B cell (primary cell): ENCODE data around the gene COX20. TPM values are rescaled to one million over a fixed set of nuclear protein-coding genes. Genes with fewer than 3 reads are reported as not detected.

Experiments used
- ATAC-seq: fragments of 200-7000 bp; cut with Tn5 transposase; one replicate; pipeline ENCODE4 v1.10.0; 2021; ENCODE audit warnings: low read depth, mild to moderate bottlenecking, moderate number of reproducible peaks, moderate library complexity
- CTCF ChIA-PET: fragments of 350-600 bp; sonication (Branson Sonifier 250); formaldehyde crosslinking; loops from one replicate; lab custom pipeline; 2021; ENCODE audit warnings: antibody characterized with exemption, inconsistent platforms; lab: Charles Lee
- POLR2A ChIA-PET: fragments of 350-600 bp; sonication (Branson Sonifier 250); formaldehyde crosslinking; loops from one replicate; lab custom pipeline; 2021; ENCODE audit warnings: antibody characterized with exemption; lab: Charles Lee
- DNase-seq: peaks from one replicate; pipeline ENCODE4 v3.0.0; 2013
- H2AFZ ChIP-seq: 2 replicates; pipeline ENCODE4 v1.6.1; 2012; ENCODE audit warnings: mild to moderate bottlenecking, low read depth, low read length; ENCODE audit not compliant: insufficient read depth, poor library complexity, severe bottlenecking
- H3K27ac ChIP-seq, 2 donors: 1 replicate in 1 of 2; 2 replicates in 1 of 2; pipeline ENCODE4 v1.5.1; 2012 to 2013; ENCODE audit warnings: low read length in 2 of 2, mild to moderate bottlenecking in 2 of 2, moderate library complexity in 1 of 2
- H3K27me3 ChIP-seq, 4 experiments: fragments of 200-600 bp in 1 of 4; sonication (generic) in 1 of 4; replicated peaks in 1 of 4; 1 replicate in 2 of 4; 2 replicates in 2 of 4; pipeline versions ENCODE4 v1.6.1 to v1.7.0; 2013 to 2016; ENCODE audit warnings: low read length in 3 of 4, mild to moderate bottlenecking in 2 of 4, mixed read lengths in 1 of 4, moderate library complexity in 1 of 4; ENCODE audit not compliant: insufficient read depth in 4 of 4, control insufficient read depth in 3 of 4; ENCODE audit errors: control extremely low read depth in 1 of 4
- H3K36me3 ChIP-seq, 2 experiments: replicated peaks in 1 of 2; 1 replicate in 1 of 2; 2 replicates in 1 of 2; pipeline versions ENCODE4 v1.6.1 to v1.7.1; 2013; ENCODE audit warnings: low read length in 1 of 2; ENCODE audit not compliant: insufficient read depth in 2 of 2, control insufficient read depth in 1 of 2; ENCODE audit errors: control extremely low read depth in 1 of 2, extremely low read depth in 1 of 2
- H3K4me1 ChIP-seq, 2 donors: fragments of 200-600 bp in 1 of 2; sonication (generic) in 1 of 2; 1 replicate in 1 of 2; 2 replicates in 1 of 2; pipeline versions ENCODE4 v1.5.1 to v1.6.1; 2013 to 2017; ENCODE audit warnings: low read length in 2 of 2; ENCODE audit not compliant: control insufficient read depth in 2 of 2, insufficient read depth in 2 of 2
- H3K4me2 ChIP-seq: replicated peaks from 2 replicates; pipeline ENCODE3; 2012; ENCODE audit warnings: mild to moderate bottlenecking, low read depth, low read length; ENCODE audit not compliant: poor library complexity, severe bottlenecking
- H3K4me3 ChIP-seq, 5 experiments: fragments of 200-600 bp in 1 of 5; sonication (generic) in 1 of 5; 1 replicate in 3 of 5; 2 replicates in 2 of 5; pipeline versions ENCODE4 v1.5.1 to v1.7.0; 2011 to 2016; ENCODE audit warnings: low read length in 4 of 5, mild to moderate bottlenecking in 4 of 5, low read depth in 2 of 5, control low read depth in 1 of 5, moderate library complexity in 1 of 5; ENCODE audit not compliant: insufficient read depth in 1 of 5; ENCODE audit errors: control extremely low read depth in 1 of 5, extremely low read depth in 1 of 5
- H3K79me2 ChIP-seq: fragments of 200-600 bp; sonication (generic); one replicate; pipeline ENCODE4 v1.6.0; 2016; ENCODE audit warnings: low read length; ENCODE audit not compliant: control insufficient read depth, insufficient read depth
- H3K9ac ChIP-seq: fragments of 200-600 bp; sonication (generic); 2 replicates; pipeline ENCODE4 v1.6.1; 2017; ENCODE audit warnings: mild to moderate bottlenecking, low read length, moderate library complexity
- H3K9me3 ChIP-seq, 3 donors: one replicate each; pipeline versions ENCODE4 v1.6.1 to v1.7.1; 2013; ENCODE audit warnings: low read length in 2 of 3; ENCODE audit not compliant: control insufficient read depth in 2 of 3, insufficient read depth in 1 of 3; ENCODE audit errors: control extremely low read depth in 1 of 3
- H4K20me1 ChIP-seq: 2 replicates; pipeline ENCODE4 v1.6.0; 2012; ENCODE audit warnings: mild to moderate bottlenecking, low read length; ENCODE audit not compliant: insufficient read depth, control insufficient read depth, poor library complexity, severe bottlenecking
- H3K27ac Mint-ChIP-seq: one replicate; pipeline ENCODE4 v1.8.0; 2021; ENCODE audit warnings: mixed read lengths
- H3K27me3 Mint-ChIP-seq: one replicate; pipeline ENCODE4 v1.8.0; 2021; ENCODE audit warnings: mixed read lengths
- H3K4me1 Mint-ChIP-seq: one replicate; pipeline ENCODE4 v1.8.0; 2021; ENCODE audit warnings: mixed read lengths
- H3K4me3 Mint-ChIP-seq: one replicate; pipeline ENCODE4 v1.8.0; 2021; ENCODE audit warnings: mixed read lengths
- H3K9me3 Mint-ChIP-seq: one replicate; pipeline ENCODE4 v1.8.0; 2022; ENCODE audit warnings: mixed read lengths; ENCODE audit not compliant: insufficient read depth
- CTCF ChIP-seq: fragments of 200-600 bp; IDR thresholded peaks from one replicate; pipeline ENCODE4 v1.8.0; 2022; ENCODE audit warnings: antibody characterized with exemption, mild to moderate bottlenecking
- EZH2 ChIP-seq: IDR thresholded peaks from 2 replicates; pipeline ENCODE4 v1.6.1; 2012; ENCODE audit warnings: borderline replicate concordance, low read depth, mild to moderate bottlenecking, moderate library complexity, low read length; ENCODE audit not compliant: insufficient read depth, poor library complexity, severe bottlenecking
- WGBS: methylation state at CpG from one replicate; pipeline ENCODE4 v1.1.5; 2013; ENCODE audit warnings: missing lambda C conversion rate; ENCODE audit not compliant: insufficient coverage; 5-methylcytosine and 5-hydroxymethylcytosine counted together
- intact Hi-C: fragments of 100-400 bp; cut with micrococcal nuclease; formaldehyde crosslinking; loops from one replicate; pipeline ENCODE4 v1.10.0; 2022
- polyA plus RNA-seq: library from polyadenylated mRNA; depleted of rRNA; stranded (reverse); fragments of >200 nt; gene quantifications from 2 replicates; pipeline ENCODE4 v1.2.3, GENCODE V29; 2012
- total RNA-seq, 2 donors: library from RNA; stranded (reverse); fragments of 120-200 nt in 1 of 2; gene quantifications; 1 replicate in 1 of 2; 2 replicates in 1 of 2; pipeline versions ENCODE4 v1.2.3 to v1.2.4, GENCODE V29; 2013 to 2022

Gene COX20
- total and polyA plus RNA-seq, 2 donors (not counting 1 experiment from before 2014, with no cell fraction given), result 24.7 to 35.7 TPM

GRCh38 chr1:244861683-244862082 is 26.2 kb downstream of the COX20 start:
- no peak for ATAC-seq
- DNase-seq, result no peak
- TF ChIP-seq EZH2, result no peak
- no peak for TF ChIP-seq CTCF
- Histone ChIP-seq H3K79me2 (peaks cover 71% of the 10 kb centered on the region), H3K9ac (peak overlapping the region; percentile 100), H3K4me3 (peak overlapping the region; percentile 11 to 99 (median 97)), H3K9me3 (no peaks in the 10 kb centered on the region), H3K27ac (peak overlapping the region in 1 of 2 donors; percentile 99), H3K4me2 (peak overlapping the region; percentile 77), H3K27me3 (no peaks in the 10 kb centered on the region), H2AFZ (no peak overlapping the region), H4K20me1 (peaks cover 54% of the 10 kb centered on the region), H3K4me1 (peaks cover 29 to 34% of the 10 kb centered on the region in 2 donors), H3K36me3 (peaks cover 3 to 51% of the 10 kb centered on the region in 2 experiments)
- Mint-ChIP-seq H3K27ac (peak overlapping the region; percentile 83), H3K27me3 (no peaks in the 10 kb centered on the region), H3K9me3 (no peaks in the 10 kb centered on the region), H3K4me1 (peaks cover 52% of the 10 kb centered on the region), H3K4me3 (peak overlapping the region; percentile 84)
- ChIA-PET POLR2A (interaction anchor here (0.6 to 6.5 kb wide), 7 partner anchors 26 to 205 kb away, joined by 3 to 135 read pairs (median 7); partner anchors contain the start of gene COX20), CTCF (interaction anchor here (0.6 to 6.6 kb wide), 9 partner anchors 10 to 181 kb away, joined by 4 to 70 read pairs (median 9); partner anchors contain the start of gene COX20)
- intact Hi-C loops, result loop anchor here (1.0 kb wide), 1 partner anchor 13 kb away; no protein-coding TSS in a partner anchor
- WGBS, result 0% methylated on average over 1 of the region's 2 CpGs

- peaks cover 3 to 44% of the 10 kb centered on the region in 2 experiments for H3K36me3 ChIP-seq
- H3K27ac Mint-ChIP-seq, result peak overlapping the region; percentile 98
Measured at GRCh38 chr1:244862354-244862698, 26.9 kb downstream of the COX20 start.

More at GRCh38 chr1:244862354-244862698, 26.9 kb downstream of the COX20 start:
- Mint-ChIP-seq H3K27me3 (no peaks in the 10 kb centered on the region), H3K4me3 (peak overlapping the region; percentile 87), H3K4me1 (peaks cover 49% of the 10 kb centered on the region), H3K9me3 (no peaks in the 10 kb centered on the region)
- H2AFZ ChIP-seq, result peak overlapping the region; percentile 25
- no peak for TF ChIP-seq CTCF
- no peak for TF ChIP-seq EZH2
- intact Hi-C loops, result no loop called here
- H4K20me1 ChIP-seq, result peaks cover 48% of the 10 kb centered on the region
- POLR2A ChIA-PET, result interaction anchor here (0.6 to 6.5 kb wide), 7 partner anchors 27 to 206 kb away, joined by 3 to 135 read pairs (median 7); partner anchors contain the start of gene COX20
- peak overlapping the region; percentile 77 for H3K4me2 ChIP-seq
- H3K4me3 ChIP-seq, result peak overlapping the region; percentile 64 to 99 (median 97)
- H3K4me1 ChIP-seq, result peaks cover 29 to 34% of the 10 kb centered on the region in 2 donors
- H3K27me3 ChIP-seq, result no peaks in the 10 kb centered on the region
- H3K79me2 ChIP-seq, result peaks cover 65% of the 10 kb centered on the region
- CTCF ChIA-PET, result interaction anchor here (0.7 to 6.6 kb wide), 11 partner anchors 8 to 290 kb away, joined by 3 to 70 read pairs (median 9); partner anchors contain the start of gene COX20
- H3K9me3 ChIP-seq, result no peaks in the 10 kb centered on the region
- 0% methylated on average over 3 of the region's 7 CpGs for WGBS
- H3K9ac ChIP-seq, result peak overlapping the region; percentile 100
- no peak for ATAC-seq
- H3K27ac ChIP-seq, result peak overlapping the region; percentile 98 to 99
- no peak for DNase-seq
